ENCODE data around the gene MPST. TPM values are rescaled to one million over a fixed set of nuclear protein-coding genes. Genes with fewer than 3 reads are reported as not detected.
A peak's percentile ranks its signal among the peaks of the same experiment; 100 is the strongest.
"Not testable (repeated sequence)": the region's sequence is repeated elsewhere in the genome, so short reads cannot be mapped to it uniquely, and the experiment has no call there.

The MPST gene
- total RNA-seq, 4 donors from 2014 or later = 37.1 to 152 (median 84.1) TPM

GRCh38 chr22:36985211-36985889 lies 34.2 kb upstream of the MPST start:
- Histone ChIP-seq H3K4me1 (no peaks in the 10 kb centered on the region), H3K27me3 (no peaks in the 10 kb centered on the region), H3K4me3 (no peak overlapping the region), H3K36me3 (no peaks in the 10 kb centered on the region), H3K27ac (no peak overlapping the region), H3K9me3 (peaks cover 0 to 10% of the 10 kb centered on the region in 2 donors)
- intact Hi-C loops (cut with DNase I; ENCODE audit: low total_unique reads) = loop anchor here (10.0 kb wide), 1 partner anchor 121 kb away; the partner anchor contains the start of gene NCF4
- TF ChIP-seq POLR2A (IDR thresholded peaks at IDR 0.05) = no peak
- no peak for TF ChIP-seq CTCF (IDR thresholded peaks at IDR 0.05)
- DNase-seq = no peak

- TF ChIP-seq CTCF (IDR thresholded peaks at IDR 0.05) (peak in 1 of 4 experiments; percentile 12), POLR2A (IDR thresholded peaks at IDR 0.05) (no peak)
- H3K4me1 ChIP-seq = no peaks in the 10 kb centered on the region
- H3K9me3 ChIP-seq = peaks cover 0 to 10% of the 10 kb centered on the region in 2 donors
- no peak overlapping the region for H3K4me3 ChIP-seq
- no peaks in the 10 kb centered on the region for H3K27me3 ChIP-seq
- DNase-seq = no peak
- H3K27ac ChIP-seq = no peak overlapping the region
- no peaks in the 10 kb centered on the region for H3K36me3 ChIP-seq
- intact Hi-C loops (cut with DNase I; ENCODE audit: low total_unique reads) = loop anchor here (10.0 kb wide), 1 partner anchor 122 kb away; the partner anchor contains the start of gene NCF4
Observed at GRCh38 chr22:36986242-36986821, 33.2 kb upstream of the MPST start.

- no peaks in the 10 kb centered on the region for H3K4me1 ChIP-seq
- peaks cover 0 to 10% of the 10 kb centered on the region in 2 donors for H3K9me3 ChIP-seq
- H3K27me3 ChIP-seq = no peaks in the 10 kb centered on the region
- TF ChIP-seq POLR2A (IDR thresholded peaks at IDR 0.05) (no peak), CTCF (IDR thresholded peaks at IDR 0.05) (no peak)
- no peaks in the 10 kb centered on the region for H3K36me3 ChIP-seq
- H3K27ac ChIP-seq = no peak overlapping the region
- intact Hi-C loops (cut with DNase I; ENCODE audit: low total_unique reads) = loop anchor here (10.0 kb wide), 1 partner anchor 123 kb away; the partner anchor contains the start of gene NCF4
- H3K4me3 ChIP-seq = no peak overlapping the region
- DNase-seq = no peak
Observed at GRCh38 chr22:36988075-36988832, 31.3 kb upstream of the MPST start.

GRCh38 chr22:36989012-36989411 lies 30.5 kb upstream of the MPST start:
- H3K9me3 ChIP-seq, H3K27me3 ChIP-seq, H3K4me1 ChIP-seq, DNase-seq, H3K4me3 ChIP-seq, H3K27ac ChIP-seq, H3K36me3 ChIP-seq: not testable (repeated sequence)
- intact Hi-C loops (cut with DNase I; ENCODE audit: low total_unique reads) = loop anchor here (10.0 kb wide), 1 partner anchor 124 kb away; the partner anchor contains the start of gene NCF4

GRCh38 chr22:36990457-36990856 lies 29.1 kb upstream of the MPST start:
- Histone ChIP-seq H3K27ac (no peak overlapping the region), H3K4me3 (no peak overlapping the region), H3K9me3 (peaks cover 0 to 9% of the 10 kb centered on the region in 2 donors), H3K36me3 (no peaks in the 10 kb centered on the region), H3K4me1 (no peaks in the 10 kb centered on the region), H3K27me3 (no peaks in the 10 kb centered on the region)
- intact Hi-C loops (cut with DNase I; ENCODE audit: low total_unique reads) = no loop called here
- no peak for DNase-seq
- TF ChIP-seq CTCF (IDR thresholded peaks at IDR 0.05) = no peak
- no peak for TF ChIP-seq POLR2A (IDR thresholded peaks at IDR 0.05)
